H1 (cell line): ENCODE results near the gene PPP1R18.

ENCODE experiments used
- BCL11A ChIP-seq, 2 experiments: IDR thresholded peaks; one replicate each; pipeline ENCODE4 v1.6.1; 2011; ENCODE audit warnings: low read depth in 2 of 2, low read length in 2 of 2, mild to moderate bottlenecking in 2 of 2
- CBX5 ChIP-seq: fragments of 300-800, 300-1000 bp; sonication (generic); IDR thresholded peaks from 2 replicates; pipeline ENCODE4 v1.7.1; 2016; ENCODE audit warnings: antibody characterized with exemption, low read length, low read depth
- GABPA ChIP-seq: IDR thresholded peaks from 2 replicates; pipeline ENCODE4 v1.6.1; 2011; ENCODE audit warnings: mild to moderate bottlenecking, low read length, moderate library complexity, borderline replicate concordance; ENCODE audit not compliant: insufficient read depth
- JUN ChIP-seq: IDR thresholded peaks from 2 replicates; pipeline ENCODE4 v1.6.1; 2011; ENCODE audit warnings: low read depth, mild to moderate bottlenecking, improper control_type of control experiment, low read length
- POLR2A ChIP-seq, 2 experiments: IDR thresholded peaks; 1 replicate in 1 of 2; 2 replicates in 1 of 2; pipeline ENCODE4 v1.6.1; 2011; ENCODE audit warnings: low read depth in 2 of 2, low read length in 2 of 2, mild to moderate bottlenecking in 2 of 2; ENCODE audit errors: control extremely low read depth in 1 of 2
- POLR2AphosphoS5 ChIP-seq: IDR thresholded peaks from 2 replicates; pipeline ENCODE4 v1.6.1; 2011; ENCODE audit warnings: low read depth, low read length
- RAD21 ChIP-seq, 2 experiments: IDR thresholded peaks in 1 of 2; conservative IDR thresholded peaks in 1 of 2; 2 replicates each; pipeline ENCODE4 v1.6.1; 2011; ENCODE audit warnings: low read depth in 2 of 2, low read length in 2 of 2, improper control_type of control experiment in 1 of 2, inconsistent platforms in 1 of 2, mild to moderate bottlenecking in 1 of 2, moderate library complexity in 1 of 2
- SIN3A ChIP-seq, 2 experiments: IDR thresholded peaks in 1 of 2; conservative IDR thresholded peaks in 1 of 2; 2 replicates each; pipeline ENCODE4 v1.6.1; 2011 to 2012; ENCODE audit warnings: low read length in 2 of 2, improper control_type of control experiment in 1 of 2, low read depth in 1 of 2, mild to moderate bottlenecking in 1 of 2
- USF2 ChIP-seq: IDR thresholded peaks from 2 replicates; pipeline ENCODE4 v1.6.1; 2011; ENCODE audit warnings: low read length, improper control_type of control experiment
- YY1 ChIP-seq: IDR thresholded peaks from 2 replicates; pipeline ENCODE4 v1.6.1; 2011; ENCODE audit warnings: low read depth, mild to moderate bottlenecking, low read length
- TF ChIP-seq, protein P1 (sequence below), 3 experiments: IDR thresholded peaks; 1 replicate in 2 of 3; 2 replicates in 1 of 3; pipeline versions ENCODE4 v1.5.1 to v1.6.1; 2011; ENCODE audit warnings: low read length in 3 of 3, mild to moderate bottlenecking in 3 of 3, inconsistent platforms in 2 of 3, low read depth in 1 of 3, moderate library complexity in 1 of 3; ENCODE audit not compliant: insufficient read depth in 1 of 3; ENCODE audit errors: control extremely low read depth in 1 of 3

DNA sequence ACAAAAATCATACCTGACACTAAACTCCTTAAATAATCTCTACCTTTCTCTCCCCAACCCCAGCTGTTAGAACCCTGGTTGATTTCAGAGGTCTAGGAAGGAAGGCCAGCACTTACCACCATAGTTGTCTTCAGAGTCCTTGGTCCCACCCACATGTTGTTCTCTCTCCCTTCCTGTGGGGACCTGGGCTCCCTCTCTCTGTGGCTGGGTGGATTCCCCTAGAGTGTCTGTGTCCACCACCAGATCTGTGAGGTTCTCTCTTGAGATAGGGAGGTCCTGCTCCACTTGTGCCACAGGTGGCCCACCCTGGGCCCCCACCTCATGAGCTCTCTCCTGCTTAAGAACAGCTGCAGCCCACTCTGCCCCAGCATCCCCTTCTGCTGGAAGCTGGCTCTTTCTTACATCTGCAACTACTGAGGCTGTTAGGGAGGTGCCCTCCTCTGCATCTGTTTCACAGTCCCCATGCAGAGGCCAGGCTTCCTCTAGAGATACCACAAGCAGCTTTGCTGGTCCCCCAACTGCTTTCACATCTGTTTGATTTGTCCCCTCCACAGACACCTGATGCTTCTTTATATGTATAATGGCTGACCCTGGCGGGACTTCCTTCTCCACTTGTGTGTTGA is 25.4 kb upstream of the PPP1R18 start:
- TF ChIP-seq, protein P1, sequence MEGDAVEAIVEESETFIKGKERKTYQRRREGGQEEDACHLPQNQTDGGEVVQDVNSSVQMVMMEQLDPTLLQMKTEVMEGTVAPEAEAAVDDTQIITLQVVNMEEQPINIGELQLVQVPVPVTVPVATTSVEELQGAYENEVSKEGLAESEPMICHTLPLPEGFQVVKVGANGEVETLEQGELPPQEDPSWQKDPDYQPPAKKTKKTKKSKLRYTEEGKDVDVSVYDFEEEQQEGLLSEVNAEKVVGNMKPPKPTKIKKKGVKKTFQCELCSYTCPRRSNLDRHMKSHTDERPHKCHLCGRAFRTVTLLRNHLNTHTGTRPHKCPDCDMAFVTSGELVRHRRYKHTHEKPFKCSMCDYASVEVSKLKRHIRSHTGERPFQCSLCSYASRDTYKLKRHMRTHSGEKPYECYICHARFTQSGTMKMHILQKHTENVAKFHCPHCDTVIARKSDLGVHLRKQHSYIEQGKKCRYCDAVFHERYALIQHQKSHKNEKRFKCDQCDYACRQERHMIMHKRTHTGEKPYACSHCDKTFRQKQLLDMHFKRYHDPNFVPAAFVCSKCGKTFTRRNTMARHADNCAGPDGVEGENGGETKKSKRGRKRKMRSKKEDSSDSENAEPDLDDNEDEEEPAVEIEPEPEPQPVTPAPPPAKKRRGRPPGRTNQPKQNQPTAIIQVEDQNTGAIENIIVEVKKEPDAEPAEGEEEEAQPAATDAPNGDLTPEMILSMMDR (IDR thresholded peaks at IDR 0.05; ENCODE audit: control extremely low read depth in 1 of 3, insufficient read depth in 1 of 3, low read depth in 1 of 3, low read length in 3 of 3), result no peak
- no peak for TF ChIP-seq GABPA
- no peak for TF ChIP-seq YY1
- no peak for TF ChIP-seq POLR2A (IDR thresholded peaks at IDR 0.05; ENCODE audit: control extremely low read depth in 1 of 2, low read depth in 2 of 2, low read length in 2 of 2)
- TF ChIP-seq JUN, result no peak
- no peak for TF ChIP-seq CBX5
- no peak for TF ChIP-seq POLR2AphosphoS5
- no peak for TF ChIP-seq USF2
- no peak for TF ChIP-seq BCL11A (IDR thresholded peaks at IDR 0.05; ENCODE audit: low read depth in 2 of 2, low read length in 2 of 2)
- no peak for TF ChIP-seq SIN3A (conservative IDR thresholded peaks at IDR 0.05 in 1 of 2, IDR thresholded peaks at IDR 0.05 in 1 of 2; ENCODE audit: low read depth in 1 of 2, low read length in 2 of 2)
- TF ChIP-seq RAD21 (IDR thresholded peaks at IDR 0.05 in 1 of 2, conservative IDR thresholded peaks at IDR 0.05 in 1 of 2; ENCODE audit: low read depth in 2 of 2, low read length in 2 of 2), result no peak
